Left hindlimb (tissue), 1 donor: ENCODE measurements around the gene PPP6R1.

Experiments used
- DNase-seq: peaks from one replicate; pipeline ENCODE4 v3.0.0-alpha.2; 2018

Gene PPP6R1

DNA sequence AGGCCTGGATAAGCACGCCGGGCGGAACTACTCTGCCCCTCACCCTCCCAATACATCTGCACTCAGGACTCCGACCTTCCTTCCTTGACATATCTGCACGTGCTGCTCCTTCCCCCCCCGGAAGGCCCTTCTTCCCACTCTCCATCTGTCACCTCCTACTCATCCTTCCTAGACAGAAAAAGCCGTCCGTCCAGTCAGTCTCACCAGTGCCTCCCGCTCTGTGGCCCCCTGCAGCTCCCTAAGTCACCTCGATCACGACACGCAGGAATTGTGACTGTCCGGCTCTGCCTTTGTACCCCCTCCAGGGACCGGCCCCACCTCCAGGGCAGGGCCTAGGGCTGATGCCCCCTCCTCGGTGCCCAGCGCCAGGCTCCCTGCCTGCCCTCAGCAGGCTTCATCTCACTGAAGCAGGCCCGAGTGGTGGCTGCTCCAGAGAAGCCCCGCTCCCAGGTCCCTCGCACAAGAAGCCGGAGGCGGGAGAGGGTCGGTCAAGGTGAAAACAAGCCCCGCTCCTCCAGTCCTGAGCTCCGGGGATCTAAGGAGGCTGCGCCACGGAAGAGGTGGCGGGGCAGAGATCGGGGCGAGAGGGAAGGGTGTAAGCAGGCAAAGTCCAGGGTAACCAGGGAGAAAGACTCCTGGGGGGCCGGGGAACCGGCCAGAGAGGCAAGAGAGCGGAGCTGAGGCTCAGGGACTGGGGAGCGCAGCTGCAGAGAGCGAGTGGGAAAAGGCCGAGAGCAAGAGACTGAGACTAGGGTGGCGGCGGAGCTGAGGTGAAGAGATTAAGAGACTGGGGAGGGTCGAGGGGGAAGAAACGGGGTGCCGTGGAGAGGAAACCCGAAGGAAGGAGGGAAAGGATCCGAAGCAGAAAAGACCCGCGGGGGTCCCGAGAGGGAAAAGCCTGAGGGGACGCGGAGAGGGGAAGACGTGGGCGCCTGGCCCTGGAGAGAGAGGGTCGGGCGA, 1.1 kb downstream of the PPP6R1 start:
- no peak for DNase-seq

- no peak for DNase-seq
Measured at GRCh38 chr19:55256562-55257460, 2.0 kb downstream of the PPP6R1 start.

GRCh38 chr19:55255618-55256423, 3.0 kb downstream of the PPP6R1 start:
- DNase-seq, result no peak

DNA sequence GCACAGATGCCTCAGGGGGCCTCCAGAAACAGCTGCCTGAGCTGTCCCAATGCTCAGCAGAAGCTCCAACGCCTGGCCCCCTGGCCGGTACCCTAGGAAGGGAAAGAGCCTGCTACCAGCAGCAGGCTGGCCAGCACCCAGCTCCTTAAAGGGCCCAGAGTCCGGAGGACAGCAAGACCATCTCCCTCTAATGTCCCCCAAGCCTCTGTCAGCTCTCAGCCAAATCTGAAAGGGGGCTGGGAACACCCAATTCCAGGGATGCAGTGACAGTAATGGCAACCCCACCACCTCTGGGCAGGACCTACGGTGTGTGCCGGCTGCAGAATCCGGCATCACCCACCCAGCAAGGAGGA, 4.2 kb downstream of the PPP6R1 start:
- DNase-seq, result no peak

GRCh38 chr19:55253842-55254624, 4.8 kb downstream of the PPP6R1 start:
- DNase-seq, result no peak

DNA sequence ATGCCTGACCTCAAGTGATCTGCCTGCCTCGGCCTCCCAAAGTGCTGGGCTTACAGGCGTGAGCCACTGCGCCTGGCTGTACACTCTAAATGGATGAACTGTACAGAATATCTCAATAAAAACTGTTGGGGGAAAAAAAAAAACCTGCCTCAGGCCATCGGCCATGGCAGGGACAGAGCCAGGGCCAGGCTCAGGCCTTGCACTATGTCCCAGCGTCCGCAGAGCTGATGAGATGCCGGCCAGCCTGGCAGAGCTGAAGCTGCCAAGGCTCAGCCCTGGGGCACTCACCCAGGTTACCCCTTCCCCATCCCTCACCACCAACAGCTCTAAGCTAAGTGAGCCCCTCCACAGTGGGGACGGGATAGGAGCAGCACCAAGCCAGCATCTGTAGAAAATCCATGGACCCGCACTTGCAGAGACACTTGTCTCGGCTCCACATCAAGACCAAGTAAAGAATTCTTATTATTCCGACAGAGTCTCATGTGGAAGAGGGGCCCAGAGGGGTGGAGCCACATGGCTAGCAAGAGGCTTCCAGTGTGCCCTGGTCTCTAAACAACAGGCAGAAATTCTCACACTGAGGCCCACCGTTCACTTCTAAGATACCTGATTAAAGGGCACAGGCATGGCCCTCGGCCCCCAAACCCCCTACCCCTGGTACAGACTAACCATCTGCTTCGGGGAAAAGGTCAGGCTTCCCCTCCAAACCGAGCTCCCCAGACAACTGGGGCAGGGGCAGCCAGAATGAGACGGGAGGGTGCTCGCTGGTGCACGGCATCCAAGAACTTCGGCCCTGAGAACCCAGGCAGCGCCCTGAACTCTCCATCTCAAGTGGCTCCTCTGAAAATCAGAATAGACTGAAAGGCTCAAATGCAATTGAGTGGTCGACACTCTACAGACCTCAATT, 5.8 kb downstream of the PPP6R1 start:
- DNase-seq, result no peak

GRCh38 chr19:55251341-55252081, 7.3 kb downstream of the PPP6R1 start:
- no peak for DNase-seq

DNA sequence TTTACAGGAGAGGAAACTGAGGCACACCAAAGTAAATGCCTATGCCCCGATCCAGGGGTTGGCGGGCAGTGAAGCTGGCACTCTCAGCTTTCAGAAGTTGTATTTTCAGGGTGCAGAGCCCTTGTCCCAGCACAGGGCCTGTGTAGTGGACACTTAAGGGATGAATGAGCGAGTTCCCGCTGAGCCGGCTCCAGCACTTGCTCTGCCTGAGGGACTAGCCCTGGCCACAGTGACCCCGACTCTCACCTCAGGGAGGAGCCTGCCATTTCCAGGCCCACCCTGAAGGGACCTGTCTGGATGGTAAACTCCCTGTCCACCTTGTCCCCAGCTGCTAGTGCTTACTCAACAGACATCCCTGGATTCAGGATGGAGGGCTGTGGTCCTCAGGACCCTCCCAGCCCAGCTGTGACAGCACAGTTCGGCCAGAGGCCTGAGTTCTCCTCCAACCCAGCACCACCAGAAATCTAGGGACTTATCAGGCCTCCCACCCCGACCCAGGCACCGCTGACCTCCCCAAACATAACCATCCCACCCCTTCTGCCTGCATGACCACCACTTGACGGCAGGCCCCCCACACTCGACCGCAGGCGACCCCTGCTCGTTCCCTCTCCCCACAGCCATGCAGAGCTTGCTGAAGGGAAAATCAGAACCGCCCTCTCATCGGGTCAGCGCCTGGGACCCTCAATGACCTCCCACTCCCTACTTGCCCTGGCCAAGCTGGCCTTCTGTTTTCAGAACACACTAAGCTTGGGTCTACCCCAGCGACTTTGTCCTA, 8.4 kb downstream of the PPP6R1 start:
- DNase-seq, result no peak

DNA sequence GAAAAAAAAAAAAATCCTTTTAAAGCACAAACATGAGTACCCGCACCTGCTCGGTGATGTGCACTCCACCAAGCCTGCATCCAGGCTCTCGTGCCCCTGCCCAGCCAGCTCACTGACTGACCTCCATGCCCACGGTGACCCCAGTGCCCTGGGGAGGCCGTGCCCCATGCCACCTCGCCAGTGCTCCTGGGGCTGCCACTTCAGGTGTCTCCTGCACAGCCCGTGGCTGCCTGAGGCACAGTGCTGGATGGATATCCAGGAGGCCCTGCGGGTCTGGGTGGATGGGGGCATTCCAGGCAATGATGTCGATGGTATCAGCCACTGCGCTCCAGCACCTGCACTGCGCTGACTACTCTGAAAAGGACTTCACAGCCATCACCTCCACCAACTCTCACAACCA, 9.0 kb downstream of the PPP6R1 start:
- DNase-seq, result no peak

GRCh38 chr19:55248704-55249103, 10.1 kb downstream of the PPP6R1 start:
- DNase-seq, result no peak

GRCh38 chr19:55248166-55248675, 10.6 kb downstream of the PPP6R1 start:
- DNase-seq, result no peak

- DNase-seq, result peak; percentile 71
Measured at GRCh38 chr19:55247621-55248099, 11.2 kb downstream of the PPP6R1 start.

GRCh38 chr19:55246462-55247451, 12.1 kb downstream of the PPP6R1 start:
- peak; percentile 3 for DNase-seq

- no peak for DNase-seq
Measured at GRCh38 chr19:55245236-55245904, 13.4 kb downstream of the PPP6R1 start.

GRCh38 chr19:55244004-55244680, 14.7 kb downstream of the PPP6R1 start:
- DNase-seq, result no peak

GRCh38 chr19:55242517-55242916, 16.3 kb downstream of the PPP6R1 start:
- DNase-seq, result no peak
